Stimulated activated CD4-positive, alpha-beta T cell treated with anti-CD3 and anti-CD28 coated beads, Interleukin-15, amount 100 ng/mL, for 48 hours (primary cell): ENCODE measurements around the gene SLC2A4RG.

Source experiments
- DNase-seq, 2 donors: peaks; one replicate each; pipeline ENCODE4 v3.0.0-alpha.2; 2020; ENCODE audit warnings: low read depth in 2 of 2

SLC2A4RG gene

DNA sequence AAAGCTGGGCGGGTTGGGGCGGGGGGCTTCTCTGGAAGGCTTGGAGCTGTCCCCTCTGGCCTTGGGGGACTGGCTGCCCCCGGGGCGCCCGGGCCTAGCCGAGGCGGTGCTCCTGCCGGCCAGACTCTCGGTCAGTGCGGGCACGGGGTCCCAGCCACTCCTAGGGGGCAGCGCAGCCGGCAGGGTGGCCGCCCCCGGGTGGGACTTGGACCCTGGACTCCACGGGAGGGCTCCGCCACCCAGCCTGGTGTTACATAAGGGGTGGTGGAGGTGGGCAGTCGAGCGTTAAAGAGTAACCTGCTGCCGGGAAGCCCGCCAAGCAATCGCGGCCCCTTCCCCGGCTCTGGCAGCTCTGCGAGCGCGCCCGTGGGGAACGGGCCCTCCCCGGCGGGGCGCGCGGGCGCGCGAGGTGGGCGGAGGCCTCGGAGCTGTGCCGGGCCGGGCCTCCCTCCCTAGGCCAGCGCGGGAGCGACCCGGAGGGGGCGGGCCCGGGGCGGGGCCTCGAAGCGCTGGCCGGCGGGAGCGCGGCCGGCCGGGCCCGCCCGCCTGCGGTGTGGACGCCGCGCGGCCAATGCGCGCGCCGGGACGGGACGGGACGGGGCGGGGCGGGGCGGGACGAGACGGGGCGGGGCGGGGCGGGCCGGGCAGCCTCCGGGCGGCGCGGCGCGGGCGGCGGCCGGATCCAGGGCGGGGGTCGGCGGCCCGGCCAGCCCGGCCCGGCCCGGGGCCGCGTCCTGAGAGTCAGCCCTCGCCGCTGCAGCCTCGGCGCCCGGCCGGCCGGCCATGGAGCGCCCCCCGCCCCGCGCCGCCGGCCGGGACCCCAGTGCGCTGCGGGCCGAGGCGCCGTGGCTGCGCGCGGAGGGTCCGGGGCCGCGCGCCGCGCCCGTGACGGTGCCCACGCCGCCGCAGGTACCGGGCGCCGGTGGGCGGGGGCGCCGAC, at the start of gene SLC2A4RG:
Gene SLC2A4RG (plus strand): TSS at position 647 of the 940 bp plus-strand sequence. CDS start 137 bp downstream, at position 784.
- DNase-seq = peak in 1 of 2 donors; percentile 56

DNA sequence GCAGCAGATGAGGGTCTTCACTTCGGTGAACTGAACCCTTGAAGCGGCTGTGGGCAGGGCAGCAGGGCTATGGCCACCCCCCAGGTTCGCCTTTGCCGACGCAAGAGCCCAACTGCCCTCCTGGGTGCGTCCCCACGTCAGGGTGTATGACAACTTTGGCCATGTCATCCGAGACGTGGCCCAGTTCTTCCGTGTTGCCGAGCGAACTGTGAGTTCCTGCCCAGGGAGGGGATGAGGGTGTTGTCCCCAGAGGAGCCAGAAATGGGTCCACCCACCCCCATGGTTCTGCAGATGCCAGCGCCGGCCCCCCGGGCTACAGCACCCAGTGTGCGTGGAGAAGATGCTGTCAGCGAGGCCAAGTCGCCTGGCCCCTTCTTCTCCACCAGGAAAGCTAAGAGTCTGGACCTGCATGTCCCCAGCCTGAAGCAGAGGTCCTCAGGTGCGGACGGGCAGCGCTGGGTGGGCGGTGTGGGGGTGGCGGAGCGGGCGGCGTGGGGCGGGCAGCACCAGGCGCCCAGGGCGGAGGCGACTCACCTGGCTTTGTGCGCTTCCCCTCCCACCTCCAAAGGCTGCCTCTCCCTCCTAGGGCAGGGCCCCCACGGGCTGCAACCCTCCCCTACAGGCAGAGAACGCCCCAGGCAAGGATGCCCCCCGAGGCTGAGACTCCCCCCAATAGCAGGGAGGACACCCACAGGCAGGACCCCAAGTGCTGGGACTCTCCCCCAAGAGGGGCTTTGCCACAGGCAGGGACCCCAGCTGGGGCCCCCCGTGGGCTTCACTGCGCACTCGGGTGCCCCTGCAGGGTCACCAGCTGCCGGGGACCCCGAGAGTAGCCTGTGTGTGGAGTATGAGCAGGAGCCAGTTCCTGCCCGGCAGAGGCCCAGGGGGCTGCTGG, 49.3 kb upstream of the SLC2A4RG start:
- no peak for DNase-seq

GRCh38 chr20:63690898-63691710, 48.5 kb upstream of the SLC2A4RG start:
- no peak for DNase-seq

GRCh38 chr20:63691711-63692435, 47.7 kb upstream of the SLC2A4RG start:
- no peak for DNase-seq

- no peak for DNase-seq
These were observed 47.0 kb upstream of the SLC2A4RG start for GRCh38 chr20:63692436-63693082.

DNA sequence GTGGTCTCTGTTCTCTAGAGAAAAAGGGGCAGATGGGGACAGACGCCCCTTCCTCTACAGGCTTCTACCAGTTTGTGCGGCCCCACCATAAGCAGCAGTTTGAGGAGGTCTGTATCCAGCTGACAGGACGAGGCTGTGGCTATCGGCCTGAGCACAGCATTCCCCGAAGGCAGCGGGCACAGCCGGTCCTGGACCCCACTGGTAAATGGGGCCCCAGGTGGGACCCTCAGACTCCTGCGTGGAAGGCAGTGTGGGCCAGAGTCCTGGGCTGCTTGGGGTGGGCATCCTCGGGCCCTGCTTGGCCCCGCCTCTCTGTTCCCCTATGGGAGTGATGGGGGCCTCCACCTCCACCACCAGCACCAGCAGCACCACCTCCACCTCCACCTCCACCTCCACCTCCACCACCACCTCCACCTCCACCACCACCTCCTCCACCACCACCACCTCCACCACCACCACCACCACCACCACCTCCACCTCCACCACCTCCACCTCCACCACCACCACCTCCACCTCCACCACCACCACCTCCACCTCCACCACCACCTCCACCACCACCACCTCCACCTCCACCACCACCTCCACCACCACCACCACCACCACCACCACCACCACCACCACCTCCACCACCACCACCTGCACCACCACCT, 46.4 kb upstream of the SLC2A4RG start:
- no peak for DNase-seq

DNA sequence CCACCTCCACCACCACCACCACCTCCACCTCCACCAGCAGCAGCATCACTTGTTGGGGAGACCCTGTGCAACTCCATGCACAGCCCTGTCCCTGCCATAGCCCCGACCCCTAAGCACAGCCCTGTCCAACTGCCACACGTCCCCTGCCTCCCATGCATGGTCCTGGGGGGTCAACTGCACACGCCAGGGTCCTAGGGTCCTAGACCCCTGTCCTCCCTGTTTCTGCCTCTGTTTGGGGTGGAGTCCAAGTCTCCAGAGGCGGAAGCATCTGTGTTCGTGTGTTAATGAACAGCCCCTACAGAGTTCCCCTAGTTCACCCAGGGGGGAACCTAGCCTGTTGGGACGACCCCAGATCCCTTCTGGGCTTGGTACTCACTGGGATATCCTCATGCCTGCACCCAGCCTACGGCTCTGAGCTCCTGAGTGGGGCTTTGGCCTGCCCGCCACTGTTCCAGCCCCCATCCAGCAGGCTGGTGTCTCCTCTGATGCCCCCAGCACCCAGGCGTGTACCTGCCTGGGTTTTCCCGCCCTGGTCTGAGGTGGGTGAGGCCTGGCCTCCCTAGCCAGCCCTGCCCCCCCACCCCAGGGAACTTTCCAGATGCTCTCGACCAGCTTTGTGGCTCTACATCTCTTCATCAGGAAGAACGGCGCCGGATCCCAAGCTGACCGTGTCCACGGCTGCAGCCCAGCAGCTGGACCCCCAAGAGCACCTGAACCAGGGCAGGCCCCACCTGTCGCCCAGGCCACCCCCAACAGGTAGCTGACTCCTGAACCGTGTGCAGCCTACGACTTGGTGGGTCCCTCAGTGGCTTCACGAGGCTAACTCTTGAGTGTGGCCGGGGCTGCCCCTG, 45.6 kb upstream of the SLC2A4RG start:
- DNase-seq = no peak

- no peak for DNase-seq
These were observed 44.8 kb upstream of the SLC2A4RG start for GRCh38 chr20:63694584-63695423.

GRCh38 chr20:63695424-63696305, 43.9 kb upstream of the SLC2A4RG start:
- DNase-seq = no peak

- no peak for DNase-seq
These were observed 43.3 kb upstream of the SLC2A4RG start for GRCh38 chr20:63696306-63696627.

DNA sequence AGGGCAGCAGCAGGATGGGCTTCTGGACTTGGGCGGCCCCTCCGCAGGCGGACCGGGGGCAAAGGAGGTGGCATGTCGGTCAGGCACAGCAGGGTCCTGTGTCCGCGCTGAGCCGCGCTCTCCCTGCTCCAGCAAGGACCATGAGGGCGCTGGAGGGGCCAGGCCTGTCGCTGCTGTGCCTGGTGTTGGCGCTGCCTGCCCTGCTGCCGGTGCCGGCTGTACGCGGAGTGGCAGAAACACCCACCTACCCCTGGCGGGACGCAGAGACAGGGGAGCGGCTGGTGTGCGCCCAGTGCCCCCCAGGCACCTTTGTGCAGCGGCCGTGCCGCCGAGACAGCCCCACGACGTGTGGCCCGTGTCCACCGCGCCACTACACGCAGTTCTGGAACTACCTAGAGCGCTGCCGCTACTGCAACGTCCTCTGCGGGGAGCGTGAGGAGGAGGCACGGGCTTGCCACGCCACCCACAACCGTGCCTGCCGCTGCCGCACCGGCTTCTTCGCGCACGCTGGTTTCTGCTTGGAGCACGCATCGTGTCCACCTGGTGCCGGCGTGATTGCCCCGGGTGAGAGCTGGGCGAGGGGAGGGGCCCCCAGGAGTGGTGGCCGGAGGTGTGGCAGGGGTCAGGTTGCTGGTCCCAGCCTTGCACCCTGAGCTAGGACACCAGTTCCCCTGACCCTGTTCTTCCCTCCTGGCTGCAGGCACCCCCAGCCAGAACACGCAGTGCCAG, 42.8 kb upstream of the SLC2A4RG start, which contains the start of gene TNFRSF6B:
Gene TNFRSF6B (plus strand): TSS at position 25 of the 729 bp plus-strand sequence. CDS start 116 bp downstream, at position 141.
- DNase-seq = no peak

GRCh38 chr20:63697357-63697867, 42.2 kb upstream of the SLC2A4RG start:
- no peak for DNase-seq

- no peak for DNase-seq
These were observed 41.6 kb upstream of the SLC2A4RG start for GRCh38 chr20:63697868-63698545.

- peak; percentile 46 to 57 for DNase-seq
These were observed 40.7 kb upstream of the SLC2A4RG start for GRCh38 chr20:63698739-63699465.
